ENCODE data around the gene GCSAM. TPM values are rescaled to one million over a fixed set of nuclear protein-coding genes. Genes with fewer than 3 reads are reported as not detected.

GCSAM gene
- total RNA-seq, 1 experiment from 2014 or later = not detected

GRCh38 chr3:112171144-112171543, 38.1 kb upstream of the GCSAM start:
- POLR2A ChIA-PET = no interaction called here
- BruUV-seq (replicated peaks) = no TSS peak
- CTCF ChIA-PET = no interaction called here

GRCh38 chr3:112170046-112170445, 37.0 kb upstream of the GCSAM start:
- no peak for TF ChIP-seq CTCF (IDR thresholded peaks at IDR 0.05; ENCODE audit: insufficient read depth in 1 of 2, low read depth in 1 of 2, low read length in 1 of 2, severe bottlenecking in 1 of 2, unreplicated experiment in 1 of 2)
- Mint-ChIP-seq H3K27me3 (ENCODE audit: insufficient read depth, unreplicated experiment) (no peaks in the 10 kb centered on the region), H3K36me3 (ENCODE audit: insufficient read depth, unreplicated experiment) (no peaks in the 10 kb centered on the region), H3K9me3 (ENCODE audit: unreplicated experiment) (no peaks in the 10 kb centered on the region), H3K4me1 (ENCODE audit: low read depth, unreplicated experiment) (no peaks in the 10 kb centered on the region), H3K27ac (ENCODE audit: unreplicated experiment) (no peak overlapping the region), H3K4me3 (ENCODE audit: unreplicated experiment) (no peak overlapping the region)
- ChIA-PET POLR2A (no interaction called here), CTCF (no interaction called here)
- Histone ChIP-seq H3K36me3 (ENCODE audit: control insufficient read depth, insufficient read depth, low read length) (no peaks in the 10 kb centered on the region), H3K4me3 (ENCODE audit: low read depth, low read length) (no peak overlapping the region), H3K4me1 (no peaks in the 10 kb centered on the region), H3K9me3 (no peaks in the 10 kb centered on the region), H3K27me3 (replicated peaks; ENCODE audit: control insufficient read depth, insufficient read depth, low read length) (no peaks in the 10 kb centered on the region)
- intact Hi-C loops (cut with micrococcal nuclease; ENCODE audit: unreplicated experiment) = no loop called here
- DNase-seq = no peak
- BruUV-seq (replicated peaks) = no TSS peak

More at GRCh38 chr3:112171144-112171543, 38.1 kb upstream of the GCSAM start:
- no peak for DNase-seq
- no peak overlapping the region for H3K4me3 Mint-ChIP-seq (ENCODE audit: unreplicated experiment)
- no peaks in the 10 kb centered on the region for H3K4me1 ChIP-seq
- H3K9me3 Mint-ChIP-seq (ENCODE audit: unreplicated experiment) = no peaks in the 10 kb centered on the region
- H3K36me3 Mint-ChIP-seq (ENCODE audit: insufficient read depth, unreplicated experiment) = no peaks in the 10 kb centered on the region
- H3K4me1 Mint-ChIP-seq (ENCODE audit: low read depth, unreplicated experiment) = no peaks in the 10 kb centered on the region
- intact Hi-C loops (cut with micrococcal nuclease; ENCODE audit: unreplicated experiment) = no loop called here
- no peaks in the 10 kb centered on the region for H3K36me3 ChIP-seq (ENCODE audit: control insufficient read depth, insufficient read depth, low read length)
- H3K27me3 ChIP-seq (replicated peaks; ENCODE audit: control insufficient read depth, insufficient read depth, low read length) = no peaks in the 10 kb centered on the region
- H3K4me3 ChIP-seq (ENCODE audit: low read depth, low read length) = no peak overlapping the region
- H3K27ac Mint-ChIP-seq (ENCODE audit: unreplicated experiment) = no peak overlapping the region
- TF ChIP-seq CTCF (IDR thresholded peaks at IDR 0.05; ENCODE audit: insufficient read depth in 1 of 2, low read depth in 1 of 2, low read length in 1 of 2, severe bottlenecking in 1 of 2, unreplicated experiment in 1 of 2) = no peak
- H3K27me3 Mint-ChIP-seq (ENCODE audit: insufficient read depth, unreplicated experiment) = no peaks in the 10 kb centered on the region
- no peaks in the 10 kb centered on the region for H3K9me3 ChIP-seq

- no peaks in the 10 kb centered on the region for H3K27me3 Mint-ChIP-seq (ENCODE audit: insufficient read depth, unreplicated experiment)
- no peak overlapping the region for H3K27ac Mint-ChIP-seq (ENCODE audit: unreplicated experiment)
- ChIA-PET CTCF (no interaction called here), POLR2A (no interaction called here)
- no TSS peak for BruUV-seq (replicated peaks)
- no peak overlapping the region for H3K4me3 ChIP-seq (ENCODE audit: low read depth, low read length)
- H3K9me3 ChIP-seq = no peaks in the 10 kb centered on the region
- H3K36me3 Mint-ChIP-seq (ENCODE audit: insufficient read depth, unreplicated experiment) = no peaks in the 10 kb centered on the region
- H3K9me3 Mint-ChIP-seq (ENCODE audit: unreplicated experiment) = no peaks in the 10 kb centered on the region
- intact Hi-C loops (cut with micrococcal nuclease; ENCODE audit: unreplicated experiment) = no loop called here
- no peak for DNase-seq
- no peaks in the 10 kb centered on the region for H3K27me3 ChIP-seq (replicated peaks; ENCODE audit: control insufficient read depth, insufficient read depth, low read length)
- no peaks in the 10 kb centered on the region for H3K4me1 Mint-ChIP-seq (ENCODE audit: low read depth, unreplicated experiment)
- no peak for TF ChIP-seq CTCF (IDR thresholded peaks at IDR 0.05; ENCODE audit: insufficient read depth in 1 of 2, low read depth in 1 of 2, low read length in 1 of 2, severe bottlenecking in 1 of 2, unreplicated experiment in 1 of 2)
- H3K4me3 Mint-ChIP-seq (ENCODE audit: unreplicated experiment) = no peak overlapping the region
- H3K4me1 ChIP-seq = no peaks in the 10 kb centered on the region
- no peaks in the 10 kb centered on the region for H3K36me3 ChIP-seq (ENCODE audit: control insufficient read depth, insufficient read depth, low read length)
Measured at GRCh38 chr3:112167758-112168157, 34.7 kb upstream of the GCSAM start.

Data from Caco-2 (cell line).